BJ (cell line): ENCODE results near the gene LIN7B. TPM values are rescaled to one million over a fixed set of nuclear protein-coding genes. Genes with fewer than 3 reads are reported as not detected.

Experiments
- CTCF ChIA-PET: fragments of 350-600 bp; formaldehyde crosslinking; extraction: SDS; loops from one replicate; lab custom pipeline; 2021; ENCODE audit warnings: antibody characterized with exemption, inconsistent platforms; lab: Yijun Ruan, JAX
- POLR2A ChIA-PET: fragments of 300-600 bp; sonication (Branson Sonifier 250); formaldehyde crosslinking; extraction: SDS; loops from one replicate; lab custom pipeline; 2021; ENCODE audit warnings: antibody characterized with exemption; lab: Charles Lee
- DNase-seq: peaks from one replicate; pipeline ENCODE4 v3.0.0-alpha.2; 2011; ENCODE audit warnings: low read depth
- H3K27me3 ChIP-seq: 2 replicates; pipeline ENCODE4 v1.6.0; 2011; ENCODE audit warnings: low read length; ENCODE audit not compliant: control insufficient read depth, insufficient read depth
- H3K36me3 ChIP-seq: 2 replicates; pipeline ENCODE4 v1.5.1; 2011; ENCODE audit warnings: low read length; ENCODE audit not compliant: control insufficient read depth, insufficient read depth
- H3K4me3 ChIP-seq: 2 replicates; pipeline ENCODE4 v1.5.1; 2011; ENCODE audit warnings: low read depth, mild to moderate bottlenecking, control low read depth, low read length
- CTCF ChIP-seq: IDR thresholded peaks from 2 replicates; pipeline ENCODE4 v1.5.1; 2011; ENCODE audit warnings: low read depth, mild to moderate bottlenecking, control low read depth, inconsistent platforms, low read length, moderate library complexity; ENCODE audit not compliant: insufficient read depth
- polyA plus RNA-seq: library from polyadenylated mRNA; depleted of rRNA; stranded (reverse); fragments of >200 nt; gene quantifications from 2 replicates; pipeline ENCODE4 v1.2.3, GENCODE V29; 2011

LIN7B gene
- polyA plus RNA-seq, 1 experiment = 9.4 TPM

GRCh38 chr19:49148044-49148682 is 34.0 kb downstream of the LIN7B start:
- H3K36me3 ChIP-seq = no peaks in the 10 kb centered on the region
- no peak for TF ChIP-seq CTCF
- no peak overlapping the region for H3K4me3 ChIP-seq
- ChIA-PET POLR2A (no interaction called here), CTCF (interaction anchor here (1.2 to 4.8 kb wide), 2 partner anchors 13 to 50 kb away, joined by 3 to 33 read pairs; no protein-coding TSS in a partner anchor)
- no peaks in the 10 kb centered on the region; the same call in 1 of the 2 replicates for H3K27me3 ChIP-seq
- no peak for DNase-seq

DNA sequence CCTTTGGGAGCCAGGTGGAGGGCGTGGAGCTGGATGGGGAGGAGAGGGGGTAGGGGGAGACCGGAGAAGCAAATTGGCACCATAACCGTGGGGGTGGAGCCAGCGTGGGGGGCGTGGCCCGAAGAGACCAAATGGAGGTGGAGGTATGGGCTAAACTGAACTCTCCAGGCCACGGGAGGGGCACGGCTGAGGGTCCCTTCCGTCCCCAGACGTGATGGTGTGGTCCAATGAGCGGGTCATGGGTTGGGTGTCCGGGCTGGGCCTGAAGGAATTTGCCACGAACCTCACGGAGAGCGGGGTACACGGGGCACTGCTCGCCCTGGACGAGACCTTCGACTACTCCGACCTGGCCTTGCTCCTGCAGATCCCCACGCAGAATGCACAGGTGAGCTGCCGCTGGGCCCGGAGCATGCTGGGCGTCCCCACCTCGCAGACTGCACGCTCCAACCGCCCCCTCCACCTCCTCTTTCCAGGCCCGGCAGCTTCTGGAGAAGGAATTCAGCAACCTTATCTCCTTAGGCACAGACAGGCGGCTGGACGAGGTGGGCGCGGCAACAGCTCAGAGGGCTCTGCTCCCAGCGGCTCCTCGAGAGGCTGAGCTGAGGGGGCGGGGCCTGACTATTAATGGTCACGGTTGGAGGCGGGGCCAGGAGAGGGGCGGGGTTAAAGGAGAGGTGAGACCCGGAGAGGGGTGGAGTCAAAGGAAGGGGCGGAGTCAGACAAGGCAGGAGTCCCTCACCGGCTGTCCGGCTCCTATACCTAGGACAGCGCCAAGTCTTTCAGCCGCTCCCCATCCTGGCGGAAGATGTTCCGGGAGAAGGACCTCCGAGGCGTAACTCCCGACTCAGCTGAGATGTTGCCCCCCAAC is 34.8 kb downstream of the LIN7B start:
- no peak for TF ChIP-seq CTCF
- ChIA-PET CTCF (interaction anchor here (1.0 to 4.8 kb wide), 3 partner anchors 14 to 51 kb away, joined by 3 to 33 read pairs (median 7); partner anchors contain the start of gene LIN7B), POLR2A (interaction anchor here (0.5 to 0.6 kb wide), 2 partner anchors 10 to 84 kb away, joined by 3 to 9 read pairs; partner anchors contain the start of gene NTF4)
- Histone ChIP-seq H3K27me3 (no peaks in the 10 kb centered on the region; the same call in 1 of the 2 replicates), H3K36me3 (no peaks in the 10 kb centered on the region), H3K4me3 (peak overlapping the region; percentile 68)
- peak; percentile 45 for DNase-seq

- DNase-seq = no peak
- ChIA-PET POLR2A (interaction anchor here (0.5 to 0.6 kb wide), 2 partner anchors 11 to 85 kb away, joined by 3 to 9 read pairs; partner anchors contain the start of gene NTF4), CTCF (interaction anchor here (1.0 to 4.8 kb wide), 5 partner anchors 36 to 52 kb away, joined by 3 to 33 read pairs (median 5); partner anchors contain the start of gene LIN7B)
- Histone ChIP-seq H3K27me3 (peaks cover 1% of the 10 kb centered on the region; the same call in 1 of the 2 replicates), H3K36me3 (no peaks in the 10 kb centered on the region), H3K4me3 (peak overlapping the region; percentile 68)
- no peak for TF ChIP-seq CTCF
These were observed 35.5 kb downstream of the LIN7B start for GRCh38 chr19:49149652-49150105.

GRCh38 chr19:49150106-49150943 is 36.2 kb downstream of the LIN7B start:
- POLR2A ChIA-PET = interaction anchor here (0.6 to 0.7 kb wide), 3 partner anchors 10 to 24 kb away, joined by 3 to 8 read pairs (median 5); no protein-coding TSS in a partner anchor
- TF ChIP-seq CTCF = no peak
- no peak for DNase-seq
- Histone ChIP-seq H3K36me3 (no peaks in the 10 kb centered on the region), H3K4me3 (peak overlapping the region; percentile 68), H3K27me3 (peaks cover 2% of the 10 kb centered on the region; the same call in 1 of the 2 replicates)
- CTCF ChIA-PET = interaction anchor here (1.1 to 2.8 kb wide), 7 partner anchors 15 to 58 kb away, joined by 3 to 11 read pairs (median 4); partner anchors contain the start of gene LIN7B
